ENCODE results near the gene TGFBR3.

The TGFBR3 gene

DNA sequence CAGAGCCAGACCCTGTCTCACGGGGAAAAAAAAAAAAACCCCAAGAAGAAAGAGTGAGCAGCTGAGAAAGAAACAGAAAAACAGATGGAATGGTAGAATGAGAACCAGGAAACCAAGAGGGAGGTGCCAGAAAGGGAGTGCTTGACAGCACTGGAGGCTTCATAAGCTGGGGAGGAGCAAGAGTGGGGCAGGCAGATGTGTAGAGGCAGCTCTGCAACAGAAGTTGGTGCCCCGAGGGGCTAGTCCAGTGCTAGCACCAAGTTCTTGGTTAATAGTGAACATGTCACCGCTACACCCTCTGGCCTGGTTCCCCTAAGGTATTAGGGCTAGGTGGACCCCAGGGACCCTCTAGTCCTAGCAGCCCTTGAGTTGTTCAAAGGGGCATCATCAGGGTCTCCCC, 98.0 kb downstream of the TGFBR3 start:
- H3K27me3 ChIP-seq = no peaks in the 10 kb centered on the region
- TF ChIP-seq, protein P1, sequence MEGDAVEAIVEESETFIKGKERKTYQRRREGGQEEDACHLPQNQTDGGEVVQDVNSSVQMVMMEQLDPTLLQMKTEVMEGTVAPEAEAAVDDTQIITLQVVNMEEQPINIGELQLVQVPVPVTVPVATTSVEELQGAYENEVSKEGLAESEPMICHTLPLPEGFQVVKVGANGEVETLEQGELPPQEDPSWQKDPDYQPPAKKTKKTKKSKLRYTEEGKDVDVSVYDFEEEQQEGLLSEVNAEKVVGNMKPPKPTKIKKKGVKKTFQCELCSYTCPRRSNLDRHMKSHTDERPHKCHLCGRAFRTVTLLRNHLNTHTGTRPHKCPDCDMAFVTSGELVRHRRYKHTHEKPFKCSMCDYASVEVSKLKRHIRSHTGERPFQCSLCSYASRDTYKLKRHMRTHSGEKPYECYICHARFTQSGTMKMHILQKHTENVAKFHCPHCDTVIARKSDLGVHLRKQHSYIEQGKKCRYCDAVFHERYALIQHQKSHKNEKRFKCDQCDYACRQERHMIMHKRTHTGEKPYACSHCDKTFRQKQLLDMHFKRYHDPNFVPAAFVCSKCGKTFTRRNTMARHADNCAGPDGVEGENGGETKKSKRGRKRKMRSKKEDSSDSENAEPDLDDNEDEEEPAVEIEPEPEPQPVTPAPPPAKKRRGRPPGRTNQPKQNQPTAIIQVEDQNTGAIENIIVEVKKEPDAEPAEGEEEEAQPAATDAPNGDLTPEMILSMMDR (IDR thresholded peaks at IDR 0.05) = no peak
- no peaks in the 10 kb centered on the region for H3K9me3 ChIP-seq
- H3K4me1 ChIP-seq (ENCODE audit: control insufficient read depth in 1 of 2, insufficient read depth in 1 of 2, low read depth in 1 of 2, low read length in 1 of 2) = no peaks in the 10 kb centered on the region
- no peak overlapping the region for H3K27ac ChIP-seq
- no peaks in the 10 kb centered on the region for H3K36me3 ChIP-seq
- no peak overlapping the region for H3K4me3 ChIP-seq (ENCODE audit: low read depth in 1 of 2, low read length in 1 of 2)

DNA sequence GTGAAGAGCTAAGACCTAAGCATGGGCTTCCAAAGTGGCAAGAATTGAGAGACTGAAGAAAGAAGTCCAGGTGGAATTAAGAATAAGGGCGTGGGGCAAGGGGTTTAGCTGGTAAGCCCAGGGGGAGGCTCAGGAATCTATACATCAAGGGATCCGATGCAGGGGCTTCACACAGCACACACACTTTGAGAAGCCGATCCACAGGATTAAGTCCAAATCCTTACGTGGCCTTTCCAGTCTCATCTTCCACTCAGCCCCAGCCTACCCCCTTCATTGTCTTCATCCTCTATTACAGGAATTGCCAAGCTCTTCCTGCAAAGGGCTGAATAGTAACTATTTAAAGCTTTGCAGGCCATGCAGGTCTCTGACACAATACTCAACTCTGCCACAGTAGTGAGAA, 101.3 kb downstream of the TGFBR3 start:
- H3K36me3 ChIP-seq = no peaks in the 10 kb centered on the region
- no peaks in the 10 kb centered on the region for H3K9me3 ChIP-seq
- H3K4me1 ChIP-seq (ENCODE audit: control insufficient read depth in 1 of 2, insufficient read depth in 1 of 2, low read depth in 1 of 2, low read length in 1 of 2) = no peaks in the 10 kb centered on the region
- no peak overlapping the region for H3K27ac ChIP-seq
- TF ChIP-seq, protein P1 (IDR thresholded peaks at IDR 0.05) = no peak
- H3K27me3 ChIP-seq = no peaks in the 10 kb centered on the region
- H3K4me3 ChIP-seq (ENCODE audit: low read depth in 1 of 2, low read length in 1 of 2) = no peak overlapping the region

DNA sequence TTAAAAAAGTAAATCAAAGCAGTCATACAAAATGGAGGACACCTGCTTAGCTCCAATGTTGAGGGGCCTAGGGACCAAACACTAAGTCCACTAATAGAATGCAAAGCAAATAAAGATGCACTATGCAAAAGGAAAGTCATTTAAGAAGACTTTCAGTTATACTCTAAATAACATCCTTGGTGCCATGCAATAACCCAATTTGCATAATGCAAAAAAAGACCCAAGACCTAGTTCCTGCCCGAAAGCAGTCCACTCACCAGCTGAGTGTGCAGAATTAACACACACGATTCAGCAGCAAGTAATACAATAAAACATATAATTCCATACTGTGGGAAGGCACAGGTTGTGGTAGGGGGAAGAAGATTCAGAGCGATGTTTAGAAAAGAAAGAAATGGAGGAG, 101.8 kb downstream of the TGFBR3 start:
- H3K4me1 ChIP-seq (ENCODE audit: control insufficient read depth in 1 of 2, insufficient read depth in 1 of 2, low read depth in 1 of 2, low read length in 1 of 2) = no peaks in the 10 kb centered on the region

DNA sequence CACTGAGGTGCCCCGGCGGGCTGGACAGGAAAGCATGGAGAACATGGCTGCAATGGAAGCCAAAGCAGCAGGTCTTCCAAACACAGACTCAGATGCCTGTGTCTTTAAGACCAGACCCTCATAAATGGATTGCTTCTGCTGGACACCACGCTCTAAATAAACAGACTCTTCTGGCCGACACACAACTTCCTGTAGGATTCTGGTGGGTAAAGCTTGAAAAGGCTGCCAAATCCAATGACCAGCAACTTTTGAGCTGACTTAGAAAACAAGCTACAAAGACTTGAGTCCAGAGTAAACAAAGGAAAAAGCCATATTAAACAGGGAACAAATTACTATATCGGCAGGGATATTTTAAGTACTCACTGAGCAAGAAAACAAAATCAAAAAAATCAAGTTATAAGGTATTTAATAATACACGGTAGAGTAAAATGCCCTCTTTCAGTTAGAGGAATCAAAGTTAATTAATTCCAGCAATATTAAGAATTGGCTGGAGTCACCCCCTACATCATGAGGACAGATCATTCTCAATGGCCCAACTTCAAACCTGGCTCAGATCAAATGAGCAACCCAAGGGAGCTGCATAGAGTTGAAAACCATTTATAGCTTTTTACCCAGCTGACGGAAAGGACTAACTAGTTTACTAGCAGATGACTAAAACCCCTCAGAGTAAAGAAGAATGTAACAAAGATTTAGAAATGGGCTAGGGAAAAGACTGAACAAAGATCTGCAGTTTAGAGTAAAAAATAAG, 102.4 kb downstream of the TGFBR3 start:
- no peaks in the 10 kb centered on the region for H3K27me3 ChIP-seq
- no peak overlapping the region for H3K4me3 ChIP-seq (ENCODE audit: low read depth in 1 of 2, low read length in 1 of 2)
- H3K9me3 ChIP-seq = no peaks in the 10 kb centered on the region
- no peaks in the 10 kb centered on the region for H3K36me3 ChIP-seq
- no peaks in the 10 kb centered on the region for H3K4me1 ChIP-seq (ENCODE audit: control insufficient read depth in 1 of 2, insufficient read depth in 1 of 2, low read depth in 1 of 2, low read length in 1 of 2)
- TF ChIP-seq, protein P1 (IDR thresholded peaks at IDR 0.05) = no peak
- H3K27ac ChIP-seq = no peak overlapping the region

More for the DNA sequence above, 101.8 kb downstream of the TGFBR3 start:
- TF ChIP-seq, protein P1 (IDR thresholded peaks at IDR 0.05) = no peak
- Histone ChIP-seq H3K36me3 (no peaks in the 10 kb centered on the region), H3K27ac (no peak overlapping the region), H3K9me3 (no peaks in the 10 kb centered on the region), H3K4me3 (ENCODE audit: low read depth in 1 of 2, low read length in 1 of 2) (no peak overlapping the region), H3K27me3 (no peaks in the 10 kb centered on the region)

DNA sequence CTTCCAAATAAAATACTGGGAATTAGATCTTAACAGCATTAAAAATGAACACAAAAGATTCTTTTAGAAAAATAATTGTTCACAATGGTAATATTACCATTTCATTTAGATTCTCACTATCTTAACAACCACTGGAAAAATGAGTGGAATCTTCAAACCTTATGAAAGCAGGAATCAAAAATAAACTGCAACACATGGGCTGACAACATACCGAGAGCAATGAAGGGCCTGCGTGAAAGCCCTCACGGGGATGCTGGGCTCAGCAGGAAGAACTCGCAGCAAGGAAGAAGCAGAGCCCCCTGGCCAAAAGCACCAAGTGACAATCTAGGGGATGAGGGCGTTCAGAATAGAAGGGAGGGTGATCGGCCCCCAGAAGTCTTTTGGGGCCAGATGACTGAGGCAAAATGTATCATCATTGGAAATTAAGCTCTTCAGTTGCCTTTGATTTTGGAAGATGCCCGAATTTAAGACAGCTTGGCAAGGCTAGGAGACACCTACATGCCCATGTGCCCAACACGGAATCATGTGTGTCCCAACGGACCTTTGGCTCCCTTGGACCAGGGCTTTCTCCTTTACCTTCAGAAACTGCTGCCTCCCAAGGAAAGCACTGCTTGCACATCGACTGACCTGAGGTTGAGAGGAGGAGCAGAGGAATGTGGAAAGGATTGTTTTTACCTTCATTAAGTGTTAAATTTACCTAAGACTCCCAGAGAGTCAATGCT, 103.9 kb downstream of the TGFBR3 start:
- Histone ChIP-seq H3K36me3 (no peaks in the 10 kb centered on the region), H3K27ac (no peak overlapping the region), H3K9me3 (no peaks in the 10 kb centered on the region), H3K4me1 (ENCODE audit: control insufficient read depth in 1 of 2, insufficient read depth in 1 of 2, low read depth in 1 of 2, low read length in 1 of 2) (no peaks in the 10 kb centered on the region), H3K4me3 (ENCODE audit: low read depth in 1 of 2, low read length in 1 of 2) (no peak overlapping the region), H3K27me3 (no peaks in the 10 kb centered on the region)
- TF ChIP-seq, protein P1 (IDR thresholded peaks at IDR 0.05) = no peak
